Hematopoietic multipotent progenitor cell treated with erythropoietin and hydrocortisone succinate and interleukin-3 and kit ligand, for 15 days (in vitro differentiated cells): ENCODE measurements around the gene U2AF1.
A peak's percentile ranks its signal among the peaks of the same experiment; 100 is the strongest.
"Not testable (repeated sequence)": the region's sequence is repeated elsewhere in the genome, so short reads cannot be mapped to it uniquely, and the experiment has no call there.

ENCODE experiments used
- DNase-seq: peaks from one replicate; pipeline ENCODE4 v3.0.0-alpha.2; 2015; ENCODE audit warnings: low spot score

The U2AF1 gene, protein sequence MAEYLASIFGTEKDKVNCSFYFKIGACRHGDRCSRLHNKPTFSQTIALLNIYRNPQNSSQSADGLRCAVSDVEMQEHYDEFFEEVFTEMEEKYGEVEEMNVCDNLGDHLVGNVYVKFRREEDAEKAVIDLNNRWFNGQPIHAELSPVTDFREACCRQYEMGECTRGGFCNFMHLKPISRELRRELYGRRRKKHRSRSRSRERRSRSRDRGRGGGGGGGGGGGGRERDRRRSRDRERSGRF

GRCh38 chr21:43106965-43107793 lies at the start of gene U2AF1:
Gene U2AF1, minus strand, starts transcription at chr21:43107570. Its CDS starts 76 bp downstream, at chr21:43107494.
- peak; percentile 1 for DNase-seq

GRCh38 chr21:43153601-43154000 lies 46.2 kb upstream of the U2AF1 start:
- not testable (repeated sequence) for DNase-seq

- DNase-seq, result not testable (repeated sequence)
These were observed 42.0 kb upstream of the U2AF1 start for GRCh38 chr21:43149344-43149743.

DNA sequence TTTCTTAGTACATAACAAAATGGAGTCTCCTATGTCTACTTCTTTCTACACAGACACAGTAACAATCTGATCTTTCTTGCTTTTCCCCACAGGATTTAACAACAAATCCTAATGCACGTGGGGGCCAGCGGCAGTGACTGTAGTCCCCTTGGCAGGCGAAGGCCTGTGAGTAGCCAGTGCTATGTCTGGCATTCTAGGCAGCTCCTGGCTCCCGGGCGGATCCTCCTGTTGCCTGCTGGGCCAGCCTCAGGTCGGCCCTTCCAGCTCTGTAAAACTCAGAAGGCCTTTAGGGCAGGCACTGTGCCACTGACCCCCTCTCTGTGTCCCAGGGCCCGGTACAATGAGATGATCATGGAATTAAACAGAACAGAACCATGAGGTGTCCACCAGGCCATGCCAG lies 40.6 kb upstream of the U2AF1 start:
- not testable (repeated sequence) for DNase-seq

DNA sequence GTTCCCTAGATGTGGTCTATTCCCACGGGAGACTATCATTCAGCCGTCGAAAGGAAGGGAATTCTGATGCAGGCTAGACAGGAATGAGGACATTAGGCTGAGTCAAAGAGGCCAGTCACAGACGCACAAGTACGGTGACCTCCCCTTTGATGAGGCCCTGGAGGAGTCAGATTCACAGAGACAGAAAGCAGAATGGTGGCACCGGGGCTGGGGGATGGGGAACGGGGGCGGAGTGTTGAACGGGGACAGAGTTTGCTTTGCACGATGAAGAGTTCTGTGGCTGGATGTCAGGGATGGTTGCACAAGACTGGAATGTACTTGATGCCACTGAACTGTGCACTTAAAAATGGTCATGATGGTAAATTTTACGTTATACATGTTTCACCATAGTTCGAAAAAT lies 39.3 kb upstream of the U2AF1 start:
- not testable (repeated sequence) for DNase-seq

DNA sequence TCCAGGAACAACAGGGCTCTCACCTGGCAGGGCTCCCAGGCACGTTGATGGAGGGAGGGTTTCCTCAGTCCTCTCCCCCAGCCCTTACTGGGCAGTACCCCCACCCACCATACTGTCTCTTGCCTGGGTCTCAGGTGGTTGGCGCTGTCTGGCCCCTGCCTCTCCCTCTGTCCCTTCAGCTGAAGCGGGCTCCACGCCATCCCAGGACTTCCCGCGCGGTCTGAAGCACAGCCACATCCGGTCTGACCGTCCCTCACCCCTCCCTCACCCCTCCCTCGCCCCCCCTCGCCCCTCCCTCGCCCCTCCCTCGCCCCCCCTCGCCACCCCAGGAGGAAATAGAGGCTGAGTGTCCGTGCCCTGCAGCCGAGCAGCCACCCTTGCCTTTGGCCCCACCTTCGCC lies 34.0 kb upstream of the U2AF1 start:
- DNase-seq, result not testable (repeated sequence)

GRCh38 chr21:43138944-43139343 lies 31.6 kb upstream of the U2AF1 start:
- DNase-seq, result not testable (repeated sequence)

- not testable (repeated sequence) for DNase-seq
These were observed 27.1 kb upstream of the U2AF1 start for GRCh38 chr21:43134520-43134919.

DNA sequence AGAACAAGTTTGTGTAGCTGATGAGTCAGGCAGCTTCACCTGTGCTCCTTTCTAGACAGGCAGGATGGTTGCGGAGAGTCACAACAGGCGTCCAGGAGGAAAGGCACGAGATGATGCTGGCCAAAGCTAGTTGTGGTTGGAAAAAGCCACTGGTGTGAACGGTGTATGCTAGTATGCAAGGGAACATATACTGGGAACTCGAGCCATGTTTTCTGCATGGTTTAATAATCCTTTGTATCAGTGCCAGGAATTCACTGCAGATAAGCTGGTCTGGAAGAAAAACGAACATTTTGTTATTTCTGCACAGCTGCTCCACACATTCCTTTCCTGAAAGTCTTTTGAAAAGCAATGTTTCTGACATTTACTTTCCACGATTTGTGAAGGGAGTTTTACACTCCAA lies 22.7 kb upstream of the U2AF1 start:
- DNase-seq, result not testable (repeated sequence)

- DNase-seq, result not testable (repeated sequence)
These were observed 8.6 kb upstream of the U2AF1 start for GRCh38 chr21:43115956-43116355.

DNA sequence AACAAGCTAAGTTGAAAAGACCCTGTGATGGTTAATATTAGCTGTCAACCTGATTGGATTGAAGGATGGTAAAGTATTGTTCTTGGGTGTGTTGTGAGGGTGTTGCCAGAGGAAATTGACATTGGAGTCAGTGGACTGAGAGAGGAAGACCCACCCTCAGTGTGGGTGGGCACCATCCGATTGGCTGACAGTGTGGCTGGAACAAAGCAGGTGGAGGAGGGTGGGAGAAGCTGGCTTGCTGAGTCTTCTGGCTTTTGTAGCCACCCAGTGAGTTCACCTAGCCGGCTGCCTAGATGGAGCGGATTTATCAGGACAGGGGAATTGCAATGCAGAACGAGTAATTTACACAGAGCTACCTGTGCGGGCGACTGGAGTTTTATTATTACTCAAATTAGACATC lies 7.1 kb upstream of the U2AF1 start:
- not testable (repeated sequence) for DNase-seq

GRCh38 chr21:43109006-43109405 lies 1.6 kb upstream of the U2AF1 start:
- DNase-seq, result not testable (repeated sequence)

DNA sequence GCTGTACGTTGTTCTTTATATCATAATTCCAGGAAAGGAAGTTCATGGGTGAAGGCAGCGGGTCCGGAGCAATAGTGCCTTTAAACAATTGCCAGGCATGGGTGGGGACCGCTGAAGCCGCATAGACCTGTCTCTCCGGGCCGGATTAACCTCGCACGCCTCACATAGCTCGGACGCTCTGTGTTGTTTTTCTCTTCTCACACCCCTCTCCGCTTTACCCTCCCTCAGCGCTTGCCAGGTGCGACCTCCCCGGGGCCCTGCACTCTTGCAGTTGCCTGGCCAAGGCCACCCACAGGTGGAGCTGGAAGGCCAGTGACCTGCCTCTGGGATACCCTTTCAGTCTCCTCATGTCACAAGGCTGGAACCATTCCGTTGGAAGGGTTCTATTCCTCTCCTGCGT lies 807 bp upstream of the U2AF1 start:
- DNase-seq, result not testable (repeated sequence)

DNA sequence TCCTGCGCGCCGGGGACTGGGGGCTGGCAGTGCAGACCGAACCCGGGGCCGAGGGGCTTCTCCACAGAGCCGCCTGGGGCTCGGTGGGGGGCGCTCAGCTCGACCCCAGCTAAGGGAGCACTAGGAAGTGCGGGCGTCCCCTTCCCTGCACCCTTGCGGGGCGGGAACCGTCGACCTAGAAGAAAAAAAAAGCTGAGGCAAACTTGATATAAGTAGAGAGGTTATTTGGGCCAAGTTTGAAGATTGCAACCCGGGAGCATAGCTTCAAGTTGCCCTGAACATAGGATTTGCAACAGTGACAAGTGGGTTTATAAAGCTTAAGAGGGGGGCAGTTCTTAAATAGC lies 396 bp upstream of the U2AF1 start:
- not testable (repeated sequence) for DNase-seq

GRCh38 chr21:43104642-43105041 lies 2.7 kb downstream of the U2AF1 start:
- not testable (repeated sequence) for DNase-seq

- not testable (repeated sequence) for DNase-seq
These were observed 5.1 kb downstream of the U2AF1 start for GRCh38 chr21:43102281-43102680.

- DNase-seq, result not testable (repeated sequence)
These were observed 5.7 kb downstream of the U2AF1 start for GRCh38 chr21:43101676-43102075.

GRCh38 chr21:43101000-43101399 lies 6.4 kb downstream of the U2AF1 start:
- DNase-seq, result not testable (repeated sequence)

DNA sequence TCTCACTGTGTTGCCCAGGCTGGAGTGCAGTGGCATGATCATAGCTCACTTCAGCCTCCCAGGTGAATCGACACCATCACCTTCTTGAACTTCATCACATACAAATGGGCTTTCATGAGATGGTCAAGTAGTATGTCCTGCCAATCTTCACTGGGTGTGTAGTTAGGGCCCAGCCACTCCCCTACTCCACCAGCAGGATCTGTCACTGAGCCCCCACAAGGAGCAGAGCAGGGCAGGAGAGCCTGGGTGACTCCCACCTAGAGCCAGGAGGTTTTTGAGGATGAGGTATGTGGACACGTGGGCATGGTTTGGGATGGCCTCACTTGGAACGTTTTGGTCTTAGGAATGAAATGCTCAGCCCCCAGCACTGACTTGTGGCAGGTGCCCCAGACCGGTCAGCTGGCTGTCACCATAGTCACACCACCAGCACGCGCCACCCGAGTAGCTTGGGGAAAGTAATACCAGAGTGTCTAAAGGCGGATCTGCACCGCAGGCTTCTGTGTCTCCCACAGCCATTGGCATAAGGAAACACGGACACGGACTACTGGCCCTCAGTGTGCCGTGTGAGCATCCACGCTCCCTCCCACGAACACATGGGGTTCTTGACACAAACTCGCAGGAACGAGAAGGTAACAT lies 15.3 kb downstream of the U2AF1 start:
- not testable (repeated sequence) for DNase-seq

- DNase-seq, result not testable (repeated sequence)
These were observed 16.4 kb downstream of the U2AF1 start for GRCh38 chr21:43090947-43091346.

GRCh38 chr21:43089463-43089862 lies 17.9 kb downstream of the U2AF1 start:
- not testable (repeated sequence) for DNase-seq

DNA sequence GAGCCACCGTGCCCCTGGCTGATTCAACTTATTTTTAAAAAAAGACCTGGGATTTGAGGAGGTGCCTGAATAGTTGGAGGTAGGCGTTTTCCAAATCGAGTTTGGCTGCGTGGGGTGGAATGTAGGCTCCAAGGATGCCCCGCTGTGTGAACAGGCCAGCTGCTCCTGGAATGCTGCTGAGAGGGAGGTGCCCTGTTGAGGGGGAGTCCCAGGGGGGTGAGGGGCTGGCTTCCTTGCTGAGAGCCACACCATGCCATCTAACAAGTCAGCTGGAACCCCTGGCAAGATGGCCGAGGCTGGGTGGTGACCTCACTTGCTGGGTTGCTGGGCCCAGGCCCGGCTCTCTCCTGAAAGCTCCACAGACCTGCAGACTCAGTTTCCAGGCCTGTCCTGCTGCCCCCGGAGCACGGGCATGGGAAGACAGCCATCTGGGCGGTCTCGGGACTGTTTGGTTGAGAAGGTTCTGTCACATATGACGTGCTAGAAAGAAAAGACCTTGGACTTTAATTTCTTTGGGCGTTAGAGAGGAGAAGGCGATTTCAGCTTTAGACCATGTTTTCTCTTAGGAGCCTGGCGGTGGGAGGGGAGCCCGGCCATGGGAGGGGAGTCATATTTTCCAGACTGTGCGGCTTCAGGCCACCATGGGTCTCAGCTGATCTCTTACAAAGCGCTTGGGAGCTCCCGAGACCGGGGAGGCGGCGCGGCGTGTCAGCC lies 24.6 kb downstream of the U2AF1 start:
- DNase-seq, result not testable (repeated sequence)
